ENCODE measurements around the gene RHOF.

The RHOF gene

GRCh38 chr12:121804417-121805111, 11.1 kb upstream of the RHOF start:
- no peak for DNase-seq

GRCh38 chr12:121803861-121804416, 10.5 kb upstream of the RHOF start, which contains the start of gene SETD1B:
Gene SETD1B (plus strand): TSS chr12:121804009. CDS start chr12:121804738, 729 bp downstream.
- peak in 1 of 2 experiments; percentile 47 for DNase-seq

- DNase-seq, result peak; percentile 85 to 94
Observed at GRCh38 chr12:121802843-121803698, 9.6 kb upstream of the RHOF start.

GRCh38 chr12:121802485-121802842, 9.0 kb upstream of the RHOF start:
- peak in 1 of 2 experiments; percentile 82 for DNase-seq

- DNase-seq, result peak in 1 of 2 experiments; percentile 57
Observed at GRCh38 chr12:121801595-121802484, 8.4 kb upstream of the RHOF start.

GRCh38 chr12:121800694-121801594, 7.5 kb upstream of the RHOF start:
- DNase-seq, result peak in 1 of 2 experiments; percentile 43

- peak; percentile 61 to 71 for DNase-seq
Observed at GRCh38 chr12:121799842-121800693, 6.6 kb upstream of the RHOF start.

- peak; percentile 61 to 77 for DNase-seq
Observed at GRCh38 chr12:121799156-121799841, 5.8 kb upstream of the RHOF start.

GRCh38 chr12:121798787-121799155, 5.3 kb upstream of the RHOF start:
- no peak for DNase-seq

GRCh38 chr12:121797937-121798786, 4.7 kb upstream of the RHOF start:
- DNase-seq, result no peak

- DNase-seq, result peak; percentile 92 to 94
Observed at GRCh38 chr12:121796855-121797751, 3.6 kb upstream of the RHOF start.

- peak; percentile 51 to 70 for DNase-seq
Observed at GRCh38 chr12:121795034-121795968, 1.8 kb upstream of the RHOF start.

GRCh38 chr12:121794534-121795033, 1.1 kb upstream of the RHOF start:
- DNase-seq, result no peak

- peak; percentile 71 to 94 for DNase-seq
Observed at GRCh38 chr12:121793838-121794533, 498 bp upstream of the RHOF start.

GRCh38 chr12:121792607-121793439, 665 bp downstream of the RHOF start:
- no peak for DNase-seq
